Stimulated activated naive CD8-positive, alpha-beta T cell treated with anti-CD3 and anti-CD28 coated beads, Interleukin-15, Interleukin-2, amounts not matched to agents 100 ng/mL and 50 ng/mL, for 24 hours (primary cell): ENCODE results near the gene RALGAPB.

Experiments used
- H3K27ac Mint-ChIP-seq: one replicate; pipeline ENCODE4 v1.8.0; 2021; ENCODE audit warnings: mild to moderate bottlenecking, mixed read lengths
- H3K27me3 Mint-ChIP-seq: one replicate; pipeline ENCODE4 v1.8.0; 2021; ENCODE audit warnings: mixed read lengths
- H3K36me3 Mint-ChIP-seq: one replicate; pipeline ENCODE4 v1.8.0; 2021; ENCODE audit warnings: low read depth, mixed read lengths
- H3K4me1 Mint-ChIP-seq: one replicate; pipeline ENCODE4 v1.8.0; 2021; ENCODE audit warnings: low read depth, mixed read lengths
- H3K4me3 Mint-ChIP-seq: one replicate; pipeline ENCODE4 v1.8.0; 2021; ENCODE audit warnings: mild to moderate bottlenecking, mixed read lengths
- H3K9me3 Mint-ChIP-seq: one replicate; pipeline ENCODE4 v1.8.0; 2021; ENCODE audit warnings: mixed read lengths

RALGAPB gene

GRCh38 chr20:38538789-38539188, 66.1 kb downstream of the RALGAPB start:
- H3K4me1 Mint-ChIP-seq: peaks cover 2% of the 10 kb centered on the region
- peaks cover 70% of the 10 kb centered on the region for H3K36me3 Mint-ChIP-seq
- no peaks in the 10 kb centered on the region for H3K9me3 Mint-ChIP-seq
- no peak overlapping the region for H3K4me3 Mint-ChIP-seq
- no peak overlapping the region for H3K27ac Mint-ChIP-seq
- no peaks in the 10 kb centered on the region for H3K27me3 Mint-ChIP-seq

DNA sequence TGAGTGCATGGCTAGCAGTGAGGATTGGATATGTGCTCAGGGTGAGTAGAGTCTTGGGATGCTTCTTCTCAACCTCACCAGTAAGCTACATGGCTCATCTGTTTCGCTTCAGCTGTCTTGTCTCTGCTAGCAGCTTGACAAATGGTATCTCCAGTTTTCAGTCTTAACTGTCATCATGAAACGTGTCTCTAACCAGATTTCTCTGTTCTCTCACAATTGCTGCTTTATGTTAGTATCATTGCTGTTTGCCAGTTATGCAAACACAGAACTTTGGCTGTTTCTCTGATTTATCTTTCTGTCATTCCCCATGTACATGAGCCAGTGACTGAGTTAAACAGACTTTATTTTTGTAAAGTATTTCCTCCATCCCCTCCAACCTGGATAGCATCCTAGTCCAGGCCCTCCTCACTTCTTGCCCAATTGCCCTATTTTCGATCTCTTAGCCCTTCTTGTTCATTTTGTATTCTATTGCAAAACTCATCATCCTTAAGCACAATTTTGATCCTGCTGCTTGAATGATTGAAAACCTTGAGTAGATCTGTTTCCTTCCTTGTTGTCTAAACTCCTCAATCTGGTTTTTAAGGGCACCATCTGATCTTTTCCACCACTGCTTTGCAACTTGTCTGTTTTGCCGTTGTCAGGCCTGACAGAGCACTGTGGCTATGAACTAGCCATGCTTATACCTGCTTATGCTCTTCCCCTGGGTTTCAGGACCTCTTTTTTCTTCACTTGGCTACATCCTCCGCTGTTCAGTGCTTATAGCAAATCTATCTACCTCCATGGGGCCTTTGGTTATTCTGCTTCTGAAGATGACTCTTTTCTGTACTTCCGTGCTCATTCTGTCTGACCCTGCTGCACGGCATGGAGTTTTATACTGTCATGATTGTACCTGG, 70.6 kb downstream of the RALGAPB start:
- Mint-ChIP-seq H3K4me1 (no peaks in the 10 kb centered on the region), H3K9me3 (no peaks in the 10 kb centered on the region), H3K4me3 (no peak overlapping the region), H3K27me3 (no peaks in the 10 kb centered on the region), H3K27ac (no peak overlapping the region), H3K36me3 (peaks cover 72% of the 10 kb centered on the region)

- Mint-ChIP-seq H3K36me3 (peaks cover 79% of the 10 kb centered on the region), H3K4me1 (no peaks in the 10 kb centered on the region), H3K9me3 (no peaks in the 10 kb centered on the region), H3K27me3 (no peaks in the 10 kb centered on the region), H3K4me3 (no peak overlapping the region), H3K27ac (no peak overlapping the region)
Observed at GRCh38 chr20:38545771-38546170, 73.1 kb downstream of the RALGAPB start.

- no peak overlapping the region for H3K27ac Mint-ChIP-seq
- no peaks in the 10 kb centered on the region for H3K9me3 Mint-ChIP-seq
- H3K27me3 Mint-ChIP-seq: no peaks in the 10 kb centered on the region
- no peak overlapping the region for H3K4me3 Mint-ChIP-seq
- no peaks in the 10 kb centered on the region for H3K4me1 Mint-ChIP-seq
- peaks cover 63% of the 10 kb centered on the region for H3K36me3 Mint-ChIP-seq
Observed at GRCh38 chr20:38547288-38548085, 74.8 kb downstream of the RALGAPB start.

DNA sequence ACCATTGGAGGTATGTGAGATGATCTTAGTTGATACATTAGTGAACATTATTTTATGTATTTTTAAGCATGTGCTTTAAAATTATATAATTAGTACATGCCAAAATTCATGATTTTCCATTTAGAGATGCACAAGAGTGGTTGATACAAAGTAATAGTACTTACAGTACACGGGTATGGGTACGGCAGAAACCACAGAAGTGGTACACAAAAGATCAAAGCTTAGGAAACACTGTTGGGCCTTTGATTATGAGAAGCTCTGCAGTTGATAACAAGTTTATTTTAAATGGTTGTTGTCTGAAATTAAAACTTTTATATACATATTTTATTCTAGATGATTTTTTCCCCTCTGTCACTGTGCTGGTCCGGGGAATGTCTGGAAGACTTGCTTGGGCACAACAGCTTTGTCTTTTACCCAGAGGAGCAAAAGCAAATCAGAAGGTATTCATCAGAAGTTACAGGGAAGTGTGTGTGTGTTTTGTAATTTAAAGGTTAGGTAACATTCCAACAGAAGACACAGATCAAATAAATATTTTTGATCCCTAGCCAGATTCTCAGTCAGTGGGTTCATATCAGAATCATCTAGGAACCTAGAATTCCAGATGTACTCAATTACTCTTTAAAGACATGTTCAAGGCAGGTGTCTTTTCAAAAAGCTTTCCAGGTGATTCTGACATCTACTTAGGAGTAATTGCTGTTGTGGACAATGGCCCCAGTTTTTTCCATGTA, 75.9 kb downstream of the RALGAPB start:
- H3K27ac Mint-ChIP-seq: no peak overlapping the region
- H3K27me3 Mint-ChIP-seq: no peaks in the 10 kb centered on the region
- H3K9me3 Mint-ChIP-seq: no peaks in the 10 kb centered on the region
- H3K36me3 Mint-ChIP-seq: peaks cover 52% of the 10 kb centered on the region
- no peaks in the 10 kb centered on the region for H3K4me1 Mint-ChIP-seq
- no peak overlapping the region for H3K4me3 Mint-ChIP-seq

- Mint-ChIP-seq H3K9me3 (no peaks in the 10 kb centered on the region), H3K4me3 (no peak overlapping the region), H3K4me1 (no peaks in the 10 kb centered on the region), H3K36me3 (peaks cover 46% of the 10 kb centered on the region), H3K27ac (no peak overlapping the region), H3K27me3 (no peaks in the 10 kb centered on the region)
Observed at GRCh38 chr20:38550274-38550673, 77.6 kb downstream of the RALGAPB start.

GRCh38 chr20:38551056-38551626, 78.5 kb downstream of the RALGAPB start:
- Mint-ChIP-seq H3K4me1 (no peaks in the 10 kb centered on the region), H3K9me3 (no peaks in the 10 kb centered on the region), H3K27me3 (no peaks in the 10 kb centered on the region), H3K27ac (no peak overlapping the region), H3K4me3 (no peak overlapping the region), H3K36me3 (peaks cover 39% of the 10 kb centered on the region)

DNA sequence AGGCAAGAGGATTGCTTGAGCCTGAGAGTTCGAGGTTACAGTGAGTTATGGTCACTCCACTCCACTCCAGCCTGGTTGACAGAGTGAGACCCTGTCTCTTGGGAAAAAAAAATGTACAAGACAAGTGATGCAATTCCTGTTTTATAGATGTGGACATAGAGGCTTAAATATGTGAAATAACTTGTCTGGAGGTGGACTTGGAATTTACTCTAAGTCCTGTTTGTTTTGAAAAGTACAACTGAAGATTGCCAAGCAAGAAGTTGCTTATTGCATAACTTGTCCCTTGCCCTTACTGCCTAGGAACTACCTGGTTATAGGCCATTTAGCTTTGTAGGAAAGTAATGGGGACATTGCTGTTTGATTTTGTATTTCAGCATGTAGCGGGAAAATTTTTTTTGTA, 82.3 kb downstream of the RALGAPB start:
- Mint-ChIP-seq H3K9me3 (no peaks in the 10 kb centered on the region), H3K36me3 (peaks cover 40% of the 10 kb centered on the region), H3K27ac (no peak overlapping the region), H3K4me3 (no peak overlapping the region), H3K27me3 (no peaks in the 10 kb centered on the region), H3K4me1 (no peaks in the 10 kb centered on the region)

GRCh38 chr20:38555395-38555794, 82.8 kb downstream of the RALGAPB start:
- H3K4me1 Mint-ChIP-seq: no peaks in the 10 kb centered on the region
- H3K9me3 Mint-ChIP-seq: no peaks in the 10 kb centered on the region
- H3K36me3 Mint-ChIP-seq: peaks cover 44% of the 10 kb centered on the region
- H3K4me3 Mint-ChIP-seq: no peak overlapping the region
- H3K27me3 Mint-ChIP-seq: no peaks in the 10 kb centered on the region
- no peak overlapping the region for H3K27ac Mint-ChIP-seq

- Mint-ChIP-seq H3K4me1 (no peaks in the 10 kb centered on the region), H3K9me3 (no peaks in the 10 kb centered on the region), H3K27ac (no peak overlapping the region), H3K27me3 (no peaks in the 10 kb centered on the region), H3K4me3 (no peak overlapping the region), H3K36me3 (peaks cover 51% of the 10 kb centered on the region)
Observed at GRCh38 chr20:38557174-38557573, 84.5 kb downstream of the RALGAPB start.

- no peaks in the 10 kb centered on the region for H3K27me3 Mint-ChIP-seq
- H3K4me3 Mint-ChIP-seq: no peak overlapping the region
- no peak overlapping the region for H3K27ac Mint-ChIP-seq
- no peaks in the 10 kb centered on the region for H3K9me3 Mint-ChIP-seq
- peaks cover 55% of the 10 kb centered on the region for H3K36me3 Mint-ChIP-seq
- H3K4me1 Mint-ChIP-seq: no peaks in the 10 kb centered on the region
Observed at GRCh38 chr20:38558596-38559360, 86.1 kb downstream of the RALGAPB start.

- H3K27me3 Mint-ChIP-seq: no peaks in the 10 kb centered on the region
- H3K4me1 Mint-ChIP-seq: no peaks in the 10 kb centered on the region
- no peak overlapping the region for H3K4me3 Mint-ChIP-seq
- H3K9me3 Mint-ChIP-seq: no peaks in the 10 kb centered on the region
- H3K27ac Mint-ChIP-seq: no peak overlapping the region
- peaks cover 59% of the 10 kb centered on the region for H3K36me3 Mint-ChIP-seq
Observed at GRCh38 chr20:38559764-38560163, 87.1 kb downstream of the RALGAPB start.

- Mint-ChIP-seq H3K36me3 (peaks cover 41% of the 10 kb centered on the region), H3K27ac (no peak overlapping the region), H3K27me3 (no peaks in the 10 kb centered on the region), H3K4me3 (no peak overlapping the region), H3K4me1 (no peaks in the 10 kb centered on the region), H3K9me3 (no peaks in the 10 kb centered on the region)
Observed at GRCh38 chr20:38563802-38564431, 91.3 kb downstream of the RALGAPB start.

DNA sequence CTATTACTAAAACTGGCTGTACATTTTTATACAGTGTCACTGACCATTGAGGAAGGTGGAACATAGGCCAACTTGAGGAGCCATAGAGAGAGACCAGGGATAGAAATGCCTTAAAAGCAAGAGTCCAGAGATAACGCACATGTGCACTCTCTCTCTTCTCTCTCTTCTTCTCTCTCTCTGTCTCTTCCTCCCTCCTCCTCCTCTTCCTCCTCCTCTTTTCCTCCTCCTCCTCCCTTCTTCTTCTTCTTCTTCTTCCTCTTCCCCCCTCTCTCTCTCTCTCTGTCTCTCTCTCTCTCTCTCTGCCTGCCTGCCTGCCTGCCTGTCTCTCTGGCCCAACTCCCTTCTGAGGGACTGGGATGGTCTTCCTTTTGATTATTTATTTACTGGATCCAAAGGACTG, 92.0 kb downstream of the RALGAPB start:
- Mint-ChIP-seq H3K36me3 (peaks cover 37% of the 10 kb centered on the region), H3K27ac (no peak overlapping the region), H3K27me3 (no peaks in the 10 kb centered on the region)

More for the DNA sequence above, 92.0 kb downstream of the RALGAPB start:
- H3K9me3 Mint-ChIP-seq: no peaks in the 10 kb centered on the region
- no peaks in the 10 kb centered on the region for H3K4me1 Mint-ChIP-seq
- no peak overlapping the region for H3K4me3 Mint-ChIP-seq
